Fibroblast of pulmonary artery (primary cell): ENCODE measurements around the gene GDF10.

ENCODE experiments used
- DNase-seq: peaks from one replicate; pipeline ENCODE4 v3.0.0-alpha.2; 2010; ENCODE audit warnings: low read depth
- H3K4me3 ChIP-seq: replicated peaks from 2 replicates; pipeline ENCODE4 v1.5.1; 2011; ENCODE audit warnings: low read depth, mild to moderate bottlenecking, control low read depth, low read length, moderate library complexity
- TF ChIP-seq, protein P1 (sequence below): IDR thresholded peaks from 2 replicates; pipeline ENCODE4 v1.5.1; 2011; ENCODE audit warnings: mild to moderate bottlenecking, control low read depth, low read length, inconsistent platforms; ENCODE audit errors: missing control alignments

The GDF10 gene

DNA sequence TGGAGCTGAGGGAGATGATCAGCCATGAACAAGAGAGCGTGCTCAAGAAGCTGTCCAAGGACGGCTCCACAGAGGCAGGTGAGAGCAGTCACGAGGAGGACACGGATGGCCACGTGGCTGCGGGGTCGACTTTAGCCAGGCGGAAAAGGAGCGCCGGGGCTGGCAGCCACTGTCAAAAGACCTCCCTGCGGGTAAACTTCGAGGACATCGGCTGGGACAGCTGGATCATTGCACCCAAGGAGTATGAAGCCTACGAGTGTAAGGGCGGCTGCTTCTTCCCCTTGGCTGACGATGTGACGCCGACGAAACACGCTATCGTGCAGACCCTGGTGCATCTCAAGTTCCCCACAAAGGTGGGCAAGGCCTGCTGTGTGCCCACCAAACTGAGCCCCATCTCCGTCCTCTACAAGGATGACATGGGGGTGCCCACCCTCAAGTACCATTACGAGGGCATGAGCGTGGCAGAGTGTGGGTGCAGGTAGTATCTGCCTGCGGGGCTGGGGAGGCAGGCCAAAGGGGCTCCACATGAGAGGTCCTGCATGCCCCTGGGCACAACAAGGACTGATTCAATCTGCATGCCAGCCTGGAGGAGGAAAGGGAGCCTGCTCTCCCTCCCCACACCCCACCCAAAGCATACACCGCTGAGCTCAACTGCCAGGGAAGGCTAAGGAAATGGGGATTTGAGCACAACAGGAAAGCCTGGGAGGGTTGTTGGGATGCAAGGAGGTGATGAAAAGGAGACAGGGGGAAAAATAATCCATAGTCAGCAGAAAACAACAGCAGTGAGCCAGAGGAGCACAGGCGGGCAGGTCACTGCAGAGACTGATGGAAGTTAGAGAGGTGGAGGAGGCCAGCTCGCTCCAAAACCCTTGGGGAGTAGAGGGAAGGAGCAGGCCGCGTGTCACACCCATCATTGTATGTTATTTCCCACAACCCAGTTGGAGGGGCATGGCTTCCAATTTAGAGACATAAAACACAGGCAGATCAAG is 25.6 kb downstream of the GDF10 start:
- DNase-seq = no peak
- TF ChIP-seq, protein P1, sequence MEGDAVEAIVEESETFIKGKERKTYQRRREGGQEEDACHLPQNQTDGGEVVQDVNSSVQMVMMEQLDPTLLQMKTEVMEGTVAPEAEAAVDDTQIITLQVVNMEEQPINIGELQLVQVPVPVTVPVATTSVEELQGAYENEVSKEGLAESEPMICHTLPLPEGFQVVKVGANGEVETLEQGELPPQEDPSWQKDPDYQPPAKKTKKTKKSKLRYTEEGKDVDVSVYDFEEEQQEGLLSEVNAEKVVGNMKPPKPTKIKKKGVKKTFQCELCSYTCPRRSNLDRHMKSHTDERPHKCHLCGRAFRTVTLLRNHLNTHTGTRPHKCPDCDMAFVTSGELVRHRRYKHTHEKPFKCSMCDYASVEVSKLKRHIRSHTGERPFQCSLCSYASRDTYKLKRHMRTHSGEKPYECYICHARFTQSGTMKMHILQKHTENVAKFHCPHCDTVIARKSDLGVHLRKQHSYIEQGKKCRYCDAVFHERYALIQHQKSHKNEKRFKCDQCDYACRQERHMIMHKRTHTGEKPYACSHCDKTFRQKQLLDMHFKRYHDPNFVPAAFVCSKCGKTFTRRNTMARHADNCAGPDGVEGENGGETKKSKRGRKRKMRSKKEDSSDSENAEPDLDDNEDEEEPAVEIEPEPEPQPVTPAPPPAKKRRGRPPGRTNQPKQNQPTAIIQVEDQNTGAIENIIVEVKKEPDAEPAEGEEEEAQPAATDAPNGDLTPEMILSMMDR = no peak
- H3K4me3 ChIP-seq = no peak overlapping the region

DNA sequence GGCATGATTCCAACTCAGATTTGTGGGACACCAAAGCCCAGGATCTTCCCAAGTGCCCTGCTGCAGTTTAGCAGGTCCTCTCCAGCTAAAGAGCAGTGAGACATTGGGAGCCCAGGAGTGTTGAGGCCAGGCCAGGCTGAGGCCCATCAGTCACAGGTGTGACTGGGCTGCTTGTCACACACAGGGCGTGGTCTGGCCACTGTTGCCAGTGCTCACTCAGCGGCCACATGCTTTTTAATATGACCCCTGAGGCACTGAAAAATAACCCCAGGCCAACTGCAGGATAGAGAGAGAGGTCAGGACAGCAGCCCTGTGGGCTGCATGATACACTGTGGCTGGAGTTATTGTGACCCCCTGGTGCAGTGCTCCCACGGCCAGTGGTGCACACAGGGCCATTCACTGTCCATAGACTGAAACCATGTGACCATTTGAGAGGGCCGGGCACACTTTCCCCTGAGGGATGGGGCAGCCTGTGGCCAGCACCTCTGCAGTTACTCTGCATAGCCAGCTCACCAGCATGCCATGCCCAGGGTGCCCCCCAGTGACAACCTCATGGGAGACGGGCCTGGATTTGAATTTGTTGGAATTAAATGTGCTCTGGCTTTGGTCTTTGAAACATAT is 26.4 kb downstream of the GDF10 start:
- TF ChIP-seq, protein P1 = no peak
- no peak for DNase-seq

DNA sequence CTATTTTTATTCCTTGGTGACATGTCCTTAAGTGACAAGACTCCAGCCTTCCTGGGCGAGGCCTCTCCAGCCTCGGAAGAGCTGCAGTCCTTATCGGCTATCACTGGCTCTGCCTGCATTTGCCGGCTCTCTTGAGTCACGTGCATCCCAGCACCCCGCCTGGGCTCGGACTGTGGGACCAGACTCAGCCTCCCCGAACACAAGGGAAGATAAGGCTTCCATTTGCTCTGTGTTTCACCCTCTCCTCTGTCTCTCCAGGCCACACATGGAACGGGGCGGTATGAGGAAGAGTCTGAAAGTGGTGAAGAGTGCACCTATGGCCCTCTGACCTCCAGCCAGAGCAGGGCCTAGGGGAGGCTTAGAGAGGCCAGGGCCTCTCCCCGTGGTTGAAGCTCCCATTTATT is 26.9 kb downstream of the GDF10 start:
- TF ChIP-seq, protein P1 = no peak
- no peak overlapping the region for H3K4me3 ChIP-seq

More for the DNA sequence above, 26.4 kb downstream of the GDF10 start:
- H3K4me3 ChIP-seq = no peak overlapping the region

DNA sequence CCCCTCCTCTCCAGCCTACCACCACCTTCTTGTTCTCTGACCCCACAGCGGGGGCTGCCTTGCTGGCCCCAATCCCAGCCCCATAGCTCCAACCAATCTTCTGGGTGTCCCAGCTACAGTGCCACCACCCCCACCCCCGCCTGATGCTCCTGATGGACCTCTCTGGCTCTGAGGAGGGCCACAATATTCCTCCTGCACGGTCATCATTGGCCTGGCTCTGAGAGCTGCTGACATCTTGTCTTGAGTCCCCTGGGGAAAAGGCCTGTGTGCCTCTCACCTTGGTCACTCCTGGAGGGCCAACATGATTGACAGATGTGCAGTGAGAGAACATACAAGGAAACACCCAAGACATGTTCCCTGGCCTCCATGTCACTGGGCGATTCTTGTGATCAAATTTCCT is 29.9 kb downstream of the GDF10 start:
- TF ChIP-seq, protein P1 = no peak
- H3K4me3 ChIP-seq = no peak overlapping the region
- DNase-seq = no peak

More for the DNA sequence above, 26.9 kb downstream of the GDF10 start:
- DNase-seq = no peak

DNA sequence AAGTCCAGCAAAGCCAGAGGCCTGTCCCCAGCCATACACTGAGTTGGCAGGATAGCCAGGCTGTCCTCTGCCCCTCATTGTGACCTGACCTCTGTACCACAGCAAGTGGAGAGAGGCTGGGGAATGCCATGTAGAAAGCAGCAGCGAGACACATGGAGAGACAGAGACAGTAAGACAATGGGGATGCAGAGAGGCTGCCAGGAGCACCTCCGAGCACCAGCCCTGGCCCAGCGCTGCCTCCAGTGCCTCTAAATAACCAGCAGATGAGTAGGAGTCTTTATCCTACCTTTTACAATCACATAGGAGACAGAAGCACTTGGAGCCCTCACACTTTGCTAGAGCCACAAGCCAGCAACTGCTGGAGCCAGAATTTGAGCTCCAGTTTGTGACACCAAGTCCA is 30.4 kb downstream of the GDF10 start:
- TF ChIP-seq, protein P1 = no peak
- no peak for DNase-seq
- H3K4me3 ChIP-seq = no peak overlapping the region

DNA sequence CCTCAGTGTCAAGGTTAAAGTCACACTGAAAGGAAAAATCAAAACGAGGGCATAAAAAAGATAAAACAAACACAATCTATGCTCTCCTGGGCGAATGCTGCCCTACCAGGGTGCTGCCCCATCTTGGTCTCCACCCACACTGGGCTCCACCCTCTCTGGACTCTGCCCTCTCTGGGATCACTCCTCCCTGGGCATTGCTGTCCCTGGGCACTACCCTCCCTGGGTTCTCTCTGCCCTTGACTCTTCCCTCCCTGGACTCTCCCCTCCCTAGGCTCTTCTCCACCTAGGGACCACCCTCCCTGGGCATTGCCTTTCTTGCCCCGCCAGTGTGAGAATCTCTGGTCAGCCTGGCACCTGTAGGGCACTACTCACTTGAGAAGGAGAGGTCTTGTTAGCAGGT is 30.8 kb downstream of the GDF10 start:
- TF ChIP-seq, protein P1 = no peak

More for the DNA sequence above, 30.8 kb downstream of the GDF10 start:
- DNase-seq = no peak
- no peak overlapping the region for H3K4me3 ChIP-seq
